ENCODE measurements around the gene FCRL5.

FCRL5 gene

DNA sequence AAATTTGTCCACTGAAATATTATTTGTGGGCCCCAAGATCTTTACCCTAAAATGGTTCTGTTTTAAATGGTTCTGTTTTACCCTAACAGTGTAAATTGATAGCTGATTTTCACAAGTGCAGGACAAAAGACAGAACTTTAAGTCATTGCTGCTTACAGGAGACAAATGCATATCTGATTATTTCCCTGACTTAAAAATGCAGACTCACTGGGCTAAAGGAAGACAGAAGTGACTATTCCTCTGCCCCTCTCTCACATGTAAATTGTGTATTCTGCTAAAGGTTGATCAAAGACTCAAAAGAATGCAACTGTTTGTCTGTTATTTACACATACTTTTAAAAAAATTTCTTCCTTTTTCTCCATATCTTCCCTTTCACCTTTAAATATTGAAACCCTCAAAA lies 12.7 kb downstream of the FCRL5 start:
- no peak for DNase-seq (ENCODE audit: low read depth)
- H3K4me3 ChIP-seq (ENCODE audit: control insufficient read depth, low read depth, low read length) = no peak overlapping the region
- TF ChIP-seq CTCF (conservative IDR thresholded peaks at IDR 0.05; ENCODE audit: control insufficient read depth, insufficient read depth, low read depth, low read length) = no peak

GRCh38 chr1:157532569-157532968 lies 19.7 kb downstream of the FCRL5 start:
- no peak for DNase-seq (ENCODE audit: low read depth)
- no peak overlapping the region for H3K4me3 ChIP-seq (ENCODE audit: control insufficient read depth, low read depth, low read length)
- no peak for TF ChIP-seq CTCF (conservative IDR thresholded peaks at IDR 0.05; ENCODE audit: control insufficient read depth, insufficient read depth, low read depth, low read length)

GRCh38 chr1:157523774-157524493 lies 28.4 kb downstream of the FCRL5 start:
- DNase-seq (ENCODE audit: low read depth) = no peak
- no peak for TF ChIP-seq CTCF (conservative IDR thresholded peaks at IDR 0.05; ENCODE audit: control insufficient read depth, insufficient read depth, low read depth, low read length)
- H3K4me3 ChIP-seq (ENCODE audit: control insufficient read depth, low read depth, low read length) = no peak overlapping the region

DNA sequence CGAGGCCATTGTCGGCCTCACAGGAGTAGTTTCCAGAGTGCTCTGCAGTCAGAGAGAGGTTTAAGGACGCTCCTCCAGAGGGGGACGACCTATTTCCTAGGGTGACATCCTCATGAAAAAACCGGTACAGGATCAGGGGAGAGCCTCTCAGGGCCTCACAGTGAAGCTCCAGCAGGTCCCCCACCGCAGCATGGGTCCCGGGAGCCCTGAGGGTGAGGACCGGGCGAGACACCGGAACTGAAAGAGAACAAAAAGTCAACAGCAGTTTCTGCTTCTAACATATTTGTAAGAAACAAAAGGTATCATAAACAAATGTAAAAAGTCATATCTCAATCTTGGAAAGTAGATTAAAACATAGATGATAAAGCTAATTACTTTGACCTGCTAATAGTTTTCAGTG lies 31.3 kb downstream of the FCRL5 start:
- DNase-seq (ENCODE audit: low read depth) = no peak
- H3K4me3 ChIP-seq (ENCODE audit: control insufficient read depth, low read depth, low read length) = no peak overlapping the region
- TF ChIP-seq CTCF (conservative IDR thresholded peaks at IDR 0.05; ENCODE audit: control insufficient read depth, insufficient read depth, low read depth, low read length) = no peak

- TF ChIP-seq CTCF (conservative IDR thresholded peaks at IDR 0.05; ENCODE audit: control insufficient read depth, insufficient read depth, low read depth, low read length) = no peak
- no peak for DNase-seq (ENCODE audit: low read depth)
- no peak overlapping the region for H3K4me3 ChIP-seq (ENCODE audit: control insufficient read depth, low read depth, low read length)
These were observed 31.9 kb downstream of the FCRL5 start for GRCh38 chr1:157520386-157520935.

DNA sequence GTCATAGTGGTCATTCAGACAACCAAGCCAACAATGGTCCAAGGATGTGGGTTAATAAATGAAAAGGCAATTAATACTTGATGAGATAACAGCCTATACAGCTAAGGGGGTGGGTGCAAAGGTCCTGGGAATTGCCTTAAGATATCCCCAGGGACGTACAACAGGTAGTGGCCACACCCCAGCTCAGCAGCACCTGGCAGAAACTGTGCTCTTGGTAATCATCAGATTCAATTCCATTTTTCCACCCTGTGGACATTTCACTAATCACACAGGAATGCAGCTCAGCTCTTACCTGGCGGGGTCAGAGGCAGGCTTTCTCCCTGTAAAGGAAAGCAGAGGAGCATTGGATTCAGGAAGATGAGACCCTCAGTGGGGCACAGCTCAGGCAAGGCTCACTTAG lies 32.9 kb downstream of the FCRL5 start:
- TF ChIP-seq CTCF (conservative IDR thresholded peaks at IDR 0.05; ENCODE audit: control insufficient read depth, insufficient read depth, low read depth, low read length) = no peak
- DNase-seq (ENCODE audit: low read depth) = no peak
- H3K4me3 ChIP-seq (ENCODE audit: control insufficient read depth, low read depth, low read length) = no peak overlapping the region
